Neuronal stem cell (in vitro differentiated cells): ENCODE data around the gene TBC1D17.

ENCODE experiments used
- DNase-seq: peaks from one replicate; pipeline ENCODE4 v3.0.0-alpha.2; 2013; ENCODE audit warnings: low spot score
- H2AFZ ChIP-seq: one replicate; pipeline ENCODE4 v1.6.1; 2013; ENCODE audit warnings: mild to moderate bottlenecking, low read length, inconsistent platforms
- H2AK5ac ChIP-seq: 2 replicates; pipeline ENCODE4 v1.6.1; 2013; ENCODE audit warnings: low read depth, mild to moderate bottlenecking, inconsistent platforms, low read length, moderate library complexity, mixed read lengths
- H2BK120ac ChIP-seq: 2 replicates; pipeline ENCODE4 v1.6.1; 2013; ENCODE audit warnings: low read depth, mild to moderate bottlenecking, inconsistent platforms, low read length, moderate library complexity, mixed read lengths
- H2BK12ac ChIP-seq: one replicate; pipeline ENCODE4 v1.6.1; 2013; ENCODE audit warnings: low read length, inconsistent platforms
- H2BK15ac ChIP-seq: 2 replicates; pipeline ENCODE4 v1.6.1; 2013; ENCODE audit warnings: mild to moderate bottlenecking, low read length, inconsistent platforms, mixed read lengths
- H2BK5ac ChIP-seq: one replicate; pipeline ENCODE4 v1.6.1; 2013; ENCODE audit warnings: inconsistent platforms, mild to moderate bottlenecking, low read length, moderate library complexity
- H3K14ac ChIP-seq: one replicate; pipeline ENCODE4 v1.6.1; 2013; ENCODE audit warnings: low read length, inconsistent platforms
- H3K18ac ChIP-seq: 2 replicates; pipeline ENCODE4 v1.6.1; 2013; ENCODE audit warnings: low read length, inconsistent platforms
- H3K23ac ChIP-seq: 2 replicates; pipeline ENCODE4 v1.6.1; 2013; ENCODE audit warnings: low read depth, mild to moderate bottlenecking, mixed read lengths, low read length, inconsistent platforms; ENCODE audit not compliant: poor library complexity
- H3K27ac ChIP-seq: replicated peaks from 3 replicates; pipeline ENCODE4 v1.5.1; 2013; ENCODE audit warnings: low read length, inconsistent platforms
- H3K27me3 ChIP-seq, 3 experiments: 2 replicates each; pipeline ENCODE4 v1.6.1; 2013; ENCODE audit warnings: low read length in 3 of 3, mild to moderate bottlenecking in 2 of 3, inconsistent platforms in 1 of 3, low read depth in 1 of 3, mixed read lengths in 1 of 3, moderate library complexity in 1 of 3; ENCODE audit not compliant: control insufficient read depth in 3 of 3, insufficient read depth in 3 of 3
- H3K36me3 ChIP-seq, 2 donors: replicated peaks in 1 of 2; 2 replicates each; pipeline ENCODE4 v1.6.1; 2013; ENCODE audit warnings: low read length in 2 of 2; ENCODE audit not compliant: control insufficient read depth in 2 of 2, insufficient read depth in 2 of 2
- H3K4ac ChIP-seq: 2 replicates; pipeline ENCODE4 v1.6.1; 2013; ENCODE audit warnings: inconsistent platforms, mild to moderate bottlenecking, low read length, moderate library complexity
- H3K4me1 ChIP-seq, 2 donors: 1 replicate in 1 of 2; 2 replicates in 1 of 2; pipeline ENCODE4 v1.6.1; 2013; ENCODE audit warnings: low read length in 2 of 2, low read depth in 1 of 2; ENCODE audit not compliant: control insufficient read depth in 2 of 2, insufficient read depth in 1 of 2
- H3K4me2 ChIP-seq: one replicate; pipeline ENCODE4 v1.6.1; 2013; ENCODE audit warnings: mild to moderate bottlenecking, low read length, inconsistent platforms; ENCODE audit not compliant: insufficient read depth, poor library complexity, severe bottlenecking
- H3K4me3 ChIP-seq, 2 donors: 2 replicates each; pipeline ENCODE4 v1.5.1; 2013; ENCODE audit warnings: low read length in 2 of 2, mild to moderate bottlenecking in 2 of 2, inconsistent platforms in 1 of 2, moderate library complexity in 1 of 2
- H3K79me1 ChIP-seq: one replicate; pipeline ENCODE4 v1.6.1; 2013; ENCODE audit warnings: low read depth, mild to moderate bottlenecking, inconsistent platforms, low read length, moderate library complexity
- H3K9ac ChIP-seq: one replicate; pipeline ENCODE4 v1.6.1; 2013; ENCODE audit warnings: mild to moderate bottlenecking, low read depth, low read length, inconsistent platforms; ENCODE audit not compliant: poor library complexity
- H3K9me3 ChIP-seq, 2 donors: replicated peaks in 1 of 2; 2 replicates each; pipeline versions ENCODE3 to v1.6.1; 2013; ENCODE audit warnings: low read length in 2 of 2, mild to moderate bottlenecking in 2 of 2, inconsistent platforms in 1 of 2, low read depth in 1 of 2, mixed read lengths in 1 of 2, moderate library complexity in 1 of 2; ENCODE audit not compliant: control insufficient read depth in 2 of 2, insufficient read depth in 1 of 2
- H4K8ac ChIP-seq: one replicate; pipeline ENCODE4 v1.6.1; 2013; ENCODE audit warnings: low read depth, mild to moderate bottlenecking, inconsistent platforms, low read length, moderate library complexity
- H4K91ac ChIP-seq: one replicate; pipeline ENCODE4 v1.6.1; 2013; ENCODE audit warnings: low read length, low read depth, mild to moderate bottlenecking, inconsistent platforms; ENCODE audit not compliant: poor library complexity
- WGBS, 2 donors: extraction: QIAGEN DNeasy Blood & Tissue Kit; methylation state at CpG; one replicate each; pipeline ENCODE4 v1.1.7; 2013; ENCODE audit warnings: missing lambda C conversion rate in 2 of 2, mixed read lengths in 1 of 2; ENCODE audit not compliant: insufficient read length in 2 of 2, insufficient replicate concordance in 1 of 2; ENCODE audit errors: extremely low coverage in 2 of 2; 5-methylcytosine and 5-hydroxymethylcytosine counted together

Gene TBC1D17

GRCh38 chr19:49889687-49890348 lies 12.3 kb downstream of the TBC1D17 start:
- H4K8ac ChIP-seq, result no peak overlapping the region
- H2AK5ac ChIP-seq, result peak overlapping the region; percentile 84
- peak overlapping the region; percentile 99 for H3K23ac ChIP-seq
- peak overlapping the region; percentile 38 for H3K14ac ChIP-seq
- peaks cover 0 to 9% of the 10 kb centered on the region in 2 donors for H3K9me3 ChIP-seq
- H2BK15ac ChIP-seq, result peak overlapping the region; percentile 49
- H4K91ac ChIP-seq, result no peak overlapping the region
- H3K79me1 ChIP-seq, result no peaks in the 10 kb centered on the region
- H3K9ac ChIP-seq, result peak overlapping the region; percentile 44
- H3K27me3 ChIP-seq, result peaks cover 0 to 11% (median 0%) of the 10 kb centered on the region in 3 experiments
- H3K27ac ChIP-seq, result no peak overlapping the region
- DNase-seq, result peak; percentile 74
- H2BK5ac ChIP-seq, result peak overlapping the region; percentile 53
- peak overlapping the region; percentile 91 for H3K4me2 ChIP-seq
- peak overlapping the region in 1 of 2 donors; percentile 55 for H3K4me3 ChIP-seq
- WGBS, 2 donors, result no CpG with 5 or more reads among the region's 71 CpGs
- H2BK120ac ChIP-seq, result peak overlapping the region; percentile 94
- H2BK12ac ChIP-seq, result peak overlapping the region; percentile 90
- H3K36me3 ChIP-seq, result peaks cover 9 to 10% of the 10 kb centered on the region in 2 donors
- H3K18ac ChIP-seq, result peak overlapping the region; percentile 99
- no peak overlapping the region for H3K4ac ChIP-seq
- H3K4me1 ChIP-seq, result peaks cover 0 to 3% of the 10 kb centered on the region in 2 donors
- H2AFZ ChIP-seq, result no peak overlapping the region

DNA sequence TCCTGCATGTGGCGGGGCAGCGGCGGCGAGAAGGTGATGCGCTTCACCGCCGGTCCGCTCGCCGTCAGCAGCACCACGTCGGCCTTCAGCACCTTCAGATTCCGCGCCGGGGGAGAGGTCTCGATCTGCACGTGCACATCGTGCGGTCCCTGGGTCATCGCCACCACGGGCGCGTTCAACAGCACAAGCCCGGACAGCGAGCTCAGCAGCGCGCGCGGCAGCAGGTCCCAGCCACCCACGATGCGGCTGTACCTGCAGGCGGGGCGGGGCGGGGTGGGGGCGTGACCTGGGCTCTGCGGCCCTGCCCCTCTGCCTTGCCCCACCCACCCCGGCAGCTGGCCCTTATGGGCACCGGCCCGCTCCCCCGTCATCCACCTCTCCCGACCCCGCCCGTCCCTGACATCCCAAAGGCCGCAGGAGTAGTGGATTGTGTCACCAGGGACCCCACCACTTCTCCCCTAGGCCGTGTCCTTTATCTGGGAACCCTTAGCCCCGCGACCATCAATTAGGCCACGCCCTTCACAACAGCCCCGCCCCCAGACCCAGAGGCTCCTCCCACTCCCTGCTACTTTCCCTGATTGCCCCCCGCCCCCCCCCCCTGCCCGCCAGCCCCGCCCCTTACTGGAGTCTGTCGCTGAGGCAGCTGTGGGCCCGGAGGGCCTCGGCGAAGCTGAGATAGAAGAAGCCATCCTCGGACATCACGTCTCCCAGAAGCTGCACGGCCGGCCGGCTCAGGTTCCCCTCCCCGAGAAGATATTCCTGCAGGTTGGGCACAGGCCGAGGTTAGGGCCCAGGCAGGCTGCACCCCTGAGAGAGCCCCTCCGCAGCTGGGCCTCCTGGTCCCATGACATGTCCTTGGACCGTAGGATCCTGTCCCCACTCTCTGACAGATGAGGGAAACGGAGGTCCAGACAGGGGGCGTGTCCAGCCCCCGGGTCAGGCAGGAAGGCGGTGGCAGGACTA lies 13.1 kb downstream of the TBC1D17 start:
- H2BK5ac ChIP-seq, result peak overlapping the region; percentile 42
- H3K23ac ChIP-seq, result peak overlapping the region; percentile 99
- H3K36me3 ChIP-seq, result peaks cover 4 to 5% of the 10 kb centered on the region in 2 donors
- H3K79me1 ChIP-seq, result no peaks in the 10 kb centered on the region
- peaks cover 0 to 9% of the 10 kb centered on the region in 2 donors for H3K9me3 ChIP-seq
- H2BK15ac ChIP-seq, result peak overlapping the region; percentile 49
- DNase-seq, result peak; percentile 54
- H3K27me3 ChIP-seq, result peaks cover 0 to 11% (median 4%) of the 10 kb centered on the region in 3 experiments
- peak overlapping the region; percentile 44 for H3K9ac ChIP-seq
- peak overlapping the region; percentile 93 for H2BK12ac ChIP-seq
- H3K14ac ChIP-seq, result peak overlapping the region; percentile 38
- no peak overlapping the region for H2BK120ac ChIP-seq
- H3K4me3 ChIP-seq, result peak overlapping the region in 1 of 2 donors; percentile 55
- peak overlapping the region; percentile 17 for H4K8ac ChIP-seq
- H3K4ac ChIP-seq, result no peak overlapping the region
- H3K27ac ChIP-seq, result no peak overlapping the region
- no CpG with 5 or more reads among the region's 69 CpGs for WGBS, 2 donors
- peak overlapping the region; percentile 93 for H2AK5ac ChIP-seq
- H3K4me2 ChIP-seq, result peak overlapping the region; percentile 91
- peaks cover 0 to 3% of the 10 kb centered on the region in 2 donors for H3K4me1 ChIP-seq
- peak overlapping the region; percentile 99 for H3K18ac ChIP-seq
- H4K91ac ChIP-seq, result no peak overlapping the region
- H2AFZ ChIP-seq, result no peak overlapping the region

GRCh38 chr19:49891393-49891792 lies 13.9 kb downstream of the TBC1D17 start:
- Histone ChIP-seq H3K9ac (no peak overlapping the region), H3K36me3 (peaks cover 2 to 3% of the 10 kb centered on the region in 2 donors), H3K9me3 (peaks cover 0 to 9% of the 10 kb centered on the region in 2 donors), H3K27me3 (peaks cover 0 to 11% (median 11%) of the 10 kb centered on the region in 3 experiments), H3K14ac (no peak overlapping the region), H3K79me1 (no peaks in the 10 kb centered on the region), H2BK5ac (peak overlapping the region; percentile 42), H3K4ac (no peak overlapping the region), H2BK15ac (peak overlapping the region; percentile 47), H4K91ac (no peak overlapping the region), H2AK5ac (peak overlapping the region; percentile 94), H4K8ac (peak overlapping the region; percentile 17), H2AFZ (no peak overlapping the region), H3K18ac (peak overlapping the region; percentile 1), H3K23ac (peak overlapping the region; percentile 58), H3K4me2 (no peak overlapping the region), H3K4me1 (peaks cover 0 to 3% of the 10 kb centered on the region in 2 donors), H3K27ac (no peak overlapping the region), H2BK120ac (peak overlapping the region; percentile 47), H3K4me3 (no peak overlapping the region), H2BK12ac (peak overlapping the region; percentile 78)
- no peak for DNase-seq
- WGBS, 2 donors, result no CpG with 5 or more reads among the region's 17 CpGs
